MM.1S (cell line): ENCODE measurements around the gene UNK.

Experiments used
- DNase-seq: peaks from one replicate; pipeline ENCODE4 v3.0.0-alpha.2; 2015
- H2AFZ ChIP-seq: fragments of 300-600 bp; sonication (generic); 2 replicates; pipeline ENCODE4 v1.6.0; 2016; ENCODE audit warnings: antibody characterized with exemption, low read length
- H3F3A ChIP-seq: fragments of 300-600 bp; sonication (generic); 2 replicates; pipeline ENCODE4 v1.6.1; 2016; ENCODE audit warnings: mild to moderate bottlenecking, antibody characterized with exemption, low read length, moderate library complexity, mixed read lengths; ENCODE audit not compliant: insufficient read depth
- H3K27ac ChIP-seq: fragments of 300-600 bp; sonication (generic); 2 replicates; pipeline ENCODE4 v1.5.1; 2016; ENCODE audit warnings: mild to moderate bottlenecking, low read length
- H3K27me3 ChIP-seq: fragments of 300-600 bp; sonication (generic); replicated peaks from 2 replicates; pipeline ENCODE4 v1.6.0; 2016; ENCODE audit warnings: low read length; ENCODE audit not compliant: insufficient read depth
- H3K36me3 ChIP-seq: fragments of 300-600 bp; sonication (generic); replicated peaks from 2 replicates; pipeline ENCODE4 v1.6.1; 2016; ENCODE audit warnings: mild to moderate bottlenecking, low read length, mixed read lengths; ENCODE audit not compliant: insufficient read depth
- H3K4me1 ChIP-seq: fragments of 300-600 bp; sonication (generic); 2 replicates; pipeline ENCODE4 v1.6.1; 2016; ENCODE audit warnings: low read length, mixed read lengths
- H3K4me2 ChIP-seq: fragments of 300-600 bp; sonication (generic); 2 replicates; pipeline ENCODE4 v1.6.0; 2016; ENCODE audit warnings: low read depth, low read length
- H3K4me3 ChIP-seq: fragments of 300-600 bp; sonication (generic); 2 replicates; pipeline ENCODE4 v1.5.1; 2016; ENCODE audit warnings: low read length, mixed read lengths
- H3K79me2 ChIP-seq: fragments of 300-600 bp; sonication (generic); 2 replicates; pipeline ENCODE4 v1.6.1; 2016; ENCODE audit warnings: mixed run types, low read length, mixed read lengths
- H3K9ac ChIP-seq: fragments of 300-600 bp; sonication (generic); 2 replicates; pipeline ENCODE4 v1.6.1; 2016; ENCODE audit warnings: low read length, mixed read lengths
- H3K9me2 ChIP-seq: fragments of 300-600 bp; sonication (generic); replicated peaks from 2 replicates; pipeline ENCODE4 v1.6.1; 2016; ENCODE audit warnings: mild to moderate bottlenecking, low read length, mixed read lengths; ENCODE audit not compliant: insufficient read depth
- H3K9me3 ChIP-seq: fragments of 300-600 bp; sonication (generic); replicated peaks from 2 replicates; pipeline ENCODE4 v1.6.1; 2016; ENCODE audit warnings: mild to moderate bottlenecking, low read length, mixed read lengths; ENCODE audit not compliant: insufficient read depth
- H4K20me1 ChIP-seq: fragments of 300-600 bp; sonication (generic); 2 replicates; pipeline ENCODE4 v1.6.1; 2016; ENCODE audit warnings: mild to moderate bottlenecking, low read length, moderate library complexity, mixed read lengths; ENCODE audit not compliant: insufficient read depth
- EZH2 ChIP-seq: fragments of 300-600 bp; sonication (generic); optimal IDR thresholded peaks from 2 replicates; pipeline ENCODE3; 2017; ENCODE audit warnings: low read depth, mild to moderate bottlenecking, antibody characterized with exemption, low read length, mixed read lengths
- EZH2phosphoT487 ChIP-seq: fragments of 300-600 bp; sonication (generic); IDR thresholded peaks from 2 replicates; pipeline ENCODE4 v1.6.1; 2018; ENCODE audit warnings: antibody characterized with exemption, low read length
- TF ChIP-seq, protein P1 (sequence below): fragments of 300-600 bp; sonication (generic); IDR thresholded peaks from 2 replicates; pipeline ENCODE4 v1.5.1; 2016; ENCODE audit warnings: antibody characterized with exemption, low read length, mixed read lengths

Gene UNK

DNA sequence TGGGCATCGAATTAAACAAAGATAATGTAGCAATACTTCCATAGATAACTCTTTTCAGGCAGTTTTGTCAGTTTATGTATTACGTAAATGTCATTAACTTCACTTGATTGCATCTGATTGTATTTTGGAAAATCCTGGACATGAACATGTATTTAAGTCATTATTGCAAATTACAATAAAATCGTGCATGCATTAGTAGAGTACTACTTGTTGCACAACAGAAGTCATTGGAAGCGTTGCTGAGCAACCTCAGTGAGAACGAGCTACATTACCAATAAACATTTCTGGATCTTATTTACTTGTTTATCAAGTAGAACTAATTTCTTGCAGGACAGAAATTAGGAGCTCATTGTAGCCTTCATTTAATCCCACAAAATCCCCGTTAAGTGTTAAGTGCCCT is 6.6 kb downstream of the UNK start:
- Histone ChIP-seq H3K4me3 (no peak overlapping the region), H3F3A (no peaks in the 10 kb centered on the region), H3K4me2 (no peak overlapping the region), H3K9ac (no peak overlapping the region), H3K27ac (no peak overlapping the region), H3K27me3 (no peaks in the 10 kb centered on the region), H3K9me2 (no peaks in the 10 kb centered on the region), H3K9me3 (no peaks in the 10 kb centered on the region), H3K79me2 (peaks cover 74% of the 10 kb centered on the region), H3K4me1 (peaks cover 1% of the 10 kb centered on the region; the same call in 1 of the 2 replicates), H3K36me3 (no peaks in the 10 kb centered on the region), H4K20me1 (no peaks in the 10 kb centered on the region), H2AFZ (no peak overlapping the region)
- TF ChIP-seq, protein P1, sequence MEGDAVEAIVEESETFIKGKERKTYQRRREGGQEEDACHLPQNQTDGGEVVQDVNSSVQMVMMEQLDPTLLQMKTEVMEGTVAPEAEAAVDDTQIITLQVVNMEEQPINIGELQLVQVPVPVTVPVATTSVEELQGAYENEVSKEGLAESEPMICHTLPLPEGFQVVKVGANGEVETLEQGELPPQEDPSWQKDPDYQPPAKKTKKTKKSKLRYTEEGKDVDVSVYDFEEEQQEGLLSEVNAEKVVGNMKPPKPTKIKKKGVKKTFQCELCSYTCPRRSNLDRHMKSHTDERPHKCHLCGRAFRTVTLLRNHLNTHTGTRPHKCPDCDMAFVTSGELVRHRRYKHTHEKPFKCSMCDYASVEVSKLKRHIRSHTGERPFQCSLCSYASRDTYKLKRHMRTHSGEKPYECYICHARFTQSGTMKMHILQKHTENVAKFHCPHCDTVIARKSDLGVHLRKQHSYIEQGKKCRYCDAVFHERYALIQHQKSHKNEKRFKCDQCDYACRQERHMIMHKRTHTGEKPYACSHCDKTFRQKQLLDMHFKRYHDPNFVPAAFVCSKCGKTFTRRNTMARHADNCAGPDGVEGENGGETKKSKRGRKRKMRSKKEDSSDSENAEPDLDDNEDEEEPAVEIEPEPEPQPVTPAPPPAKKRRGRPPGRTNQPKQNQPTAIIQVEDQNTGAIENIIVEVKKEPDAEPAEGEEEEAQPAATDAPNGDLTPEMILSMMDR, result no peak
- no peak for DNase-seq

DNA sequence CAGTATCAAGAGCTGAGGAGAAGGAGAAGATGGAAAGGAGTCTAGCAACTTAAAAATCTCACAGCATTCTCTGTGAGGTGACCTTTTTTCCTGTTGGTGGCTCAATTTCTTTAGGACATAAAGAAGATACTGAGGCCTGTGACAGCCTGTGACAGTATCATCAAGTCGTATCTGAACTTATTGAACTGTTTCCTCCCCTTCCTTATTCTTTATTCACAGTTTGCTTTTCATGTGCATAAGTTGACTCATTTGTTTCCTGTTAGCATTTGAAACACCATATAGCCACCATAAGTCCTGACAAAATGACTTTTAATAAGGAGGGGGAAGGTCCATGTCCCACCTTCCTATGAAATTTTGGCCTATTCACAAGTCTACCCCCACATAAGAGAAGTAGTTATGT is 8.9 kb downstream of the UNK start:
- H3K9me3 ChIP-seq, result no peaks in the 10 kb centered on the region
- H3K27me3 ChIP-seq, result no peaks in the 10 kb centered on the region
- no peak overlapping the region for H3K9ac ChIP-seq
- H3K4me3 ChIP-seq, result no peak overlapping the region
- DNase-seq, result no peak
- TF ChIP-seq EZH2phosphoT487 (no peak), EZH2 (no peak)
- TF ChIP-seq, protein P1, result no peak
- H4K20me1 ChIP-seq, result no peaks in the 10 kb centered on the region
- H3F3A ChIP-seq, result no peaks in the 10 kb centered on the region
- H3K27ac ChIP-seq, result no peak overlapping the region
- H3K36me3 ChIP-seq, result no peaks in the 10 kb centered on the region
- H3K9me2 ChIP-seq, result no peaks in the 10 kb centered on the region
- no peak overlapping the region for H3K4me2 ChIP-seq
- H2AFZ ChIP-seq, result no peak overlapping the region
- H3K4me1 ChIP-seq, result no peaks in the 10 kb centered on the region
- H3K79me2 ChIP-seq, result peaks cover 57% of the 10 kb centered on the region

DNA sequence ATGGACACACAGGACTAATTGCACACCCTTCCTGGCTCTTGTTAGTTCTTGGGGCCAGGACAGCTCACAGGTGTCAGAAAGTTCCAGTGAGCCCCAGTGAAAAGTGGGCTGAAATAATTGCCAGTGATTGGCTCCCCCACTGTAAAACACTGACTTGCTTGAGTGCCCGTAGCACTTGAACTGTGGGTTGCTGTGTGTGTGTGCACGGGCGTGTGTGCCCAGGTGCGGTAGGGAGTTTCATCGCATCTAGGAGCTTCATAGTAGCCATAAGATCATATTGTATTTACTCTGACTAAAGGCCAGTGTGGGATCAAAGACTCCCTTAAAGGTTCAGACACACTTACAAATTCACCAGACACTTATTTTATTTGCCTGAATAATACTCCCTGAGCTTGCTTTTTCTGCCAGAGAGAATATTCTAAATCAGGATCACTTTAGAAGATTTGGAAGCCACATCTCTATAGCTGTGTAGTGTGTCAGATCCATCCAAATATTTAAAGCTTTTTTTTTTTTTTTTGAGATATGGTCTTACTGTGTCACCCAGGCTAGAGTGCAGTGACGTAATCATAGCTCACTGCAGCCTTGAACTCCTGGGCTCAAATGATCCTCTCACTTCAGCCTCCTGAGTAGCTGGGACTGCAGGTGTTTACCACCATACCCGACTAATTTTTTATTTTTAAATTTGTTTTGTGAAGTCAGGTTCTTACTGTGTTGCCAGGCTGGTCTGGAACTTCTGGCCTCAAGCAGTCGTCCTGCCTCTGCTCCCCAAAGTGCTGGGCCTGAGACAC is 11.4 kb downstream of the UNK start:
- peaks cover 39% of the 10 kb centered on the region for H3K79me2 ChIP-seq

More for the DNA sequence above, 11.4 kb downstream of the UNK start:
- Histone ChIP-seq H4K20me1 (no peaks in the 10 kb centered on the region), H2AFZ (no peak overlapping the region), H3K27me3 (no peaks in the 10 kb centered on the region), H3K4me3 (no peak overlapping the region), H3K4me1 (no peaks in the 10 kb centered on the region), H3K36me3 (no peaks in the 10 kb centered on the region), H3K9me2 (no peaks in the 10 kb centered on the region), H3K9me3 (no peaks in the 10 kb centered on the region), H3K27ac (no peak overlapping the region), H3F3A (no peaks in the 10 kb centered on the region), H3K4me2 (no peak overlapping the region), H3K9ac (no peak overlapping the region)
- TF ChIP-seq EZH2phosphoT487, result no peak
- no peak for TF ChIP-seq EZH2
- TF ChIP-seq, protein P1, result no peak
- no peak for DNase-seq
